COLO668 (cell line): ENCODE data around the gene ABCC12.
"Not testable (repeated sequence)": the region's sequence is repeated elsewhere in the genome, so short reads cannot be mapped to it uniquely, and the experiment has no call there.

Experiments
- DNase-seq: peaks from one replicate; lab custom pipeline; 2025; ENCODE audit not compliant: unreplicated experiment; lab: John Stamatoyannopoulos, UW

The ABCC12 gene

GRCh38 chr16:48155926-48156789 is at the start of gene ABCC12:
TSS of gene ABCC12 (minus strand) at chr16:48155993. CDS start at chr16:48146424, 9,569 bp downstream.
- DNase-seq: no peak

- DNase-seq: no peak
Observed at GRCh38 chr16:48204825-48205151, 49.0 kb upstream of the ABCC12 start.

DNA sequence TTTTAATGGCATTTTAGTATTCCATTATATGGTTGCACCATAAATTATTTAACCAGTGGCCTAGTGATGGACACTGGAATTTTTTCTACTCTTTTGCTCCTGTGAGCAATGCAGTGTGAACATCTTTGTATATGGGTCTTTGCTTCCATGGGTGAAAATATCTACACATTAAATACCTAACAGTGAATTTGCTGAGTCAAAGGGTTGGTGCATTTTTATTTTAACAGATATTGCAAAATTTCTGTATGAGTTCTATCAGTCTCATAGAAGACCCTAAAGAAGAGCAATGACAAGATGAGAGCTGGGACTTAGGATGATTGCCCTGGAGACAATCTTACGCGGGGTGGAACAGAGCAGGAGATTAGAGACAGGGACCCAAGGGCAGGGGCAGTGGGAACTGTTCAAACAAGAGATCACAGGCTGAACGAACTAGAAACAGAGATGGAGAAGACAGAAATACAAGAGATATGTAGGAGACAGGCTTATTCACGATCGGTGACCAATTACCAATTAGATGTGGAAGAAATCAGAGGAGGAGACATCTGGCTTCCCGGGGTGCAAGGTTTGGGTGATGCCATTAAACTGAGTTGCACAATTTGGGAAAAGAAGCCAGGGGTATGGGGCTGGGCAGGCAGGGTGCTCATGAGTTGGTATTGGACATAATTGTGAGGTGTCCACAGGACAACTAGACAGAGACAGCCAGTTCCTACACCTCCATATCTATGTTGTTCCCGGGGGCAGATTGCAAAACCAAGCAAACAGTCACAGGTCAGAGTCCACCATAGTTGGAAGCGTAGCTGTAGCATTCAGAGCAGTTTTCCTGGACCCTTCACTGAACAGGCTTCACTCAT is 48.4 kb upstream of the ABCC12 start:
- DNase-seq: no peak

- DNase-seq: no peak
Observed at GRCh38 chr16:48201515-48202201, 45.9 kb upstream of the ABCC12 start.

- no peak for DNase-seq
Observed at GRCh38 chr16:48197294-48197693, 41.5 kb upstream of the ABCC12 start.

DNA sequence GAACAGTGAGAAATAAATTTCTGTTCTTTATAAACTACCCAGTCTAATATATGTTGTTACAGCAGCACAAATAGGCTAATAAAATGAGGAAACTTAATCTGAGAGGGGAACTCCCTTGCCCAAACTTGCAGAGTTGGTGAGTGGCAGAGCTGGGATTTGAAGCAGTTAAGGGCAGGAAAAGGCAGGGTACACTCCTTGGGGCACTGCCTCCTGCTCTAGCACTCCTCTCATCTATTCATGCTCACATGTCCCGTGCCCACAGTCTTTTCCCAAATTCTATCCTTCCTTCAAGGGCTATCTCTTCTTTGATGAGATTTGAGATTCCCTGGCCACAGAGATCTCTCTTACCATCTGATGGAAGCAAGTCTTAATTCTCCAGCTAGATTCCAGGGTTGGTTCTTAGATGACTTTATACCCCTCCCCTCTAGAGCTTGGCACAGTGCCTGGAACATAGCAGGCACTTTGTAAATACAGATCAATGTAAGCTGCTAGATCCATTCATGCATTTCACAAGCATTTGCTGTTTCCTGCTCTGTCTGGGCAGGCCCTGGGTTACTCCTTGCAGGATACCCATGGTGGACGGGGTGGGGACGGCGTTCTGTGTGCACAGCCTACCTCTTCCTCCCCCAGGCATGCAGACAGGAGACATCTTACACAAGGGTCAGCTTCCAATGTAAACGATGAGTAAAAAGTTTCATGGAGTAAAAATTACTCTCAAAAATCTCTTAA is 39.2 kb upstream of the ABCC12 start:
- DNase-seq: peak; percentile 62

DNA sequence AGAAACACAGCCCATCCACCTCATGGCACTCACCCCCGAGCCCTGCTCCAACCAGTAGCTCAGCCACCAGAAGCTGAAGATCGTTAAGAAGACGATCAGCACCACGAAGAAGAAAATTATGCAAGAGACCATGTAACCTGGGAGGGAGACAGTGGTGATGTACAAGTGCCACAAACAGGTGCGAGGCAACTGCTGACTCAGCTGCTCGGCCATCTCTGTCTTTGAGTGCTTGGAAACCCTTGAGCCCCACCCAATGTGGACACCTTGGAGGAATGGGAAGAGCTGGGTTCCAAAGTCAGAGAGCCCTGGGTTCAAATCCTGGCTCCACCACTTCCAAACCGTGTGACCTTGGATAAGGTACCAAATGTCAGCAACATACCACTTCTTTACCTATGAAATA is 38.1 kb upstream of the ABCC12 start:
- no peak for DNase-seq

- no peak for DNase-seq
Observed at GRCh38 chr16:48188449-48189102, 32.8 kb upstream of the ABCC12 start.

- DNase-seq: no peak
Observed at GRCh38 chr16:48187779-48188178, 32.0 kb upstream of the ABCC12 start.

- no peak for DNase-seq
Observed at GRCh38 chr16:48184681-48185080, 28.9 kb upstream of the ABCC12 start.

DNA sequence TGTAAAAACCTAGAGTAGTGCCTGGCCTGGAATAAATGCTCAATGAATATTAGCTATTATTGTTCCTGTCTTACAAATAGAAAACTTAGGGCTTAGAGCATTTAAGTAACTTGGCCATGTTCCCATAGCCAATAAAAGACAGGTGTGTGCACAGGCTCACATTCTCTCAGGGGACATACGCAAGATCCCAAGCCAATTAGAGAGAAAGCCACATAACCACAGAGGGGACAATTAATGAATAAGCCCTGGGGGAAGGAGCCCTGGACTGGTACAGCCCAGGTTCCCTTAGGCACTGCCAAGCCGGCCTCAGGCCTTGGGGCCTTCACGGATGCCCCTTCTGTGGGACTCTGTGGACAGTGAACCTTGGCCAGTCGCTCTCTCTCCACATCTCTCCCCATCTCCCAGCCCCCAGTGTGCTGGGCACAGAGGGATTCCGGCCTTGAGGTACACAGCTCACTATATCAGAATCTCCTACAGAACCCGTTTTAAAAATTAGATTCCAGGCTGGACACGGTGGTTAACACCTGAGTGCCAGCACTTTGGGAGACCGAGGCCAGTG is 27.3 kb upstream of the ABCC12 start:
- DNase-seq: peak; percentile 6

GRCh38 chr16:48181746-48182520 is 26.1 kb upstream of the ABCC12 start:
- DNase-seq: not testable (repeated sequence)

DNA sequence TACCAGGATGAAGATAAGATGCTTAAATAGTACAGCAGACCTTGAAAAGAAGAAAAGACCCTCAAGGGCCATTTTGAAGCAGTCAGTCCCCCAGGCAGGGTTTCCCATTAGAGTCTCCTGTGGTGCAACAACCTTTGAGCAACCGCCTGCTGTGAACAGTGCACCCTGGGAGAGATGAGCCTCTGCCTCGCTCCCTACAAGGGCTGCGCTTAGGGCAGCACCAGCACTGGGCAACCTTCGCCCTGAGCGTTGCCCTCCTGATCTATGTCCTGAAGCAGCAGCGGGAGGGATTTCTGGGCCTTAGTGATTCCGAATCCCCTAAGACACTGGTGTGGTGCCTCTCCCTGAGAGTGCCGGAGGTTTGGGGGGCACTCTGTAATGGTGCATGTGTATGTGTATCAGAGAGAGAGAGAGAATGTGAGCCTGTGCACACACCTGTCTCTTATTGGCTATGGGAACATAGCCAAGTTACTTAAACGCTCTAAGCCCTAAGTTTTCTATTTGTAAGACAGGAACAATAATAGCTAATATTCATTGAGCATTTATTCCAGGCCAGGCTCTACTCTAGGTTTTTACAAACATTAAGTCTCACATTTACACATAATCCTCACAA is 25.2 kb upstream of the ABCC12 start:
- DNase-seq: no peak

DNA sequence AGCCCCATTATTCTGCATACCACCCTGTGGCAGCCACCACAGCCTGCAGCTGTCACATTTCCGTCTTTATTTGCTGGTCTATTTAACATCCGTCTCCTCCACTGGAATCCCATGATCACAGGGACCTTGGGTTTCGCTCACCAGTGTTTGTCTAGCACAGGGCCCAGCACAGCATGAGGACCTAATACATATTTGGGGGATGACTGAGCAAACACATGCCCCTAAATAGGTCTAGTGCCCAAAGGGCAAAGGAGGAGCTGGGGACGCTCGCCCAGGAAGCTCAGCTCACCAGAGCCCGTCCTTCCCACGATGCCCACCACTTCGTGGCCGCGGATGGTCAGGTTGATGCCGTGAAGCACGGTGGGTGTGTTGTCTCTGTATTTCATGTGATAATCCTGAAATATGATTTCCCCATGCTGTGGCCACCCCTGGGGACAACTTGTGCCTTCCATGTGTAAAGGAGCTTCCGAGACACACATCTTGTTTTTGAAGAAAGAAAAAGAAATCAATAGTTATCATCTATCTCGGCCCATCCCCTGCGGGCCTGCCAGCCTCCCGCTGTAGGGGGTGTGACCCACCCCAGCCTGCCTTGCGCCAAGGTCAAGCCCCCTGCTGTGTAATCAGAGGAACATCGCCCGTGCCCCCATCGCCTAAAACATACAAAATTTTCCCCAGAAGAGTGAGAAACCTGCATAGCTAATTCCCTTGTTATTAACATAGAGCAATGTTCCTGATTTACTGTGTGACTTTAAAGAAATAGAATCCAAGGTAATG is 21.0 kb upstream of the ABCC12 start:
- DNase-seq: no peak

- no peak for DNase-seq
Observed at GRCh38 chr16:48173889-48174288, 18.1 kb upstream of the ABCC12 start.

DNA sequence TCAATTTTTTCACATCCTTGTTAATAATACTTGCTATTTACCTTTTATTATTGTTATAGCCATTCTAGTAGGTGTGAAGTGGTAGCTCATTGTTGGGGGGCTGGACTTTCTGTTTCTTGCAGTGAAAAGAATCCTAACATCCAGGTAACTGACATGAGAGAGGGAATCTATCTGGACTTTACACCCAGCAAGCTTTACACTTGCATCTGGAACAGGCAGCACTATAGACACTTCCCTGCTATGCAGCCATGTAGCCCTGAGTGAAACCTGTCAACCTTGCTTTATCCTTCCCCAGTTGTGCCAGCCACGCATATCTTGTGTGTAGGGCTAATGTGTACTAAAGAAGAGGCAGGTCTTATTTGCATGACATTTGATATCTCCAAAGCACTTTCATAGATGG is 16.9 kb upstream of the ABCC12 start:
- no peak for DNase-seq

DNA sequence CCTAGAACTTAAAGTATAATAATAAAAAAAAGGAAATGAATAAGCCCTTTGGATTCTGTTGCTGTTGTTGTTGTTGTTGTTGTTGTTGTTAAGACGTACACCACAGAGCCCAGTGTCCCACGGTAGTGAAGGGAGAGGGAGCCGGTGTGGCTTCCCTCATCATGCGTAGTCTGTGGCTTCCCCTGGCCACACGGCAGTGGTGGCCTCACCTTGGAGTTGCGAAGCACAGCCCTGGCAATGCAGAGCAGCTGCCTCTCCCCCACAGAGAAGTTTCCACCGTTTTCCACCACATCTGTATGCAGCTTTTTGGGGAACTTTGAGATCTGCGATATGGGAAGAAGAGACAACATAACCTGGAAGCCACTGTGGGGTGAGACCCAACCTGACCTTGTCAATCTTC is 14.1 kb upstream of the ABCC12 start:
- DNase-seq: no peak

DNA sequence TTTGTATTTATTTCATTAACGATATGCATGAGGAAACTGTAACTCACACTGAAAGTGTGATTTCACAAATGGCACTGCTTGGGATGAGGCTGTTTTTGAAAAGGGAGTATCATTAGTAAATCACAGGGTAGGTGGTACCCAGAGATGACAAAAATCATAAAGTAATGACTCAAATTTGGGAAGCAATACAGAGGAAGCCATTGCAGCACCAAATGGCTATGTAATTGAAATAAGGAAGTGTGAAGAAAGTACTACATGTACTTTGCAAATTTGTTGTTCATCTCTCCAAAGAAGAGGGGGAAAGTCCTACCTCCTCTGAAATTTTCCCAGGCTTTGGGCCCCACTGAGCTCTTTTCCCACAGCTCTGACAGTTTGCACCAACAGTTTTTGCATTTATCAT is 12.3 kb upstream of the ABCC12 start:
- DNase-seq: no peak
